ENCODE measurements around the gene FAM199X.

The FAM199X gene

DNA sequence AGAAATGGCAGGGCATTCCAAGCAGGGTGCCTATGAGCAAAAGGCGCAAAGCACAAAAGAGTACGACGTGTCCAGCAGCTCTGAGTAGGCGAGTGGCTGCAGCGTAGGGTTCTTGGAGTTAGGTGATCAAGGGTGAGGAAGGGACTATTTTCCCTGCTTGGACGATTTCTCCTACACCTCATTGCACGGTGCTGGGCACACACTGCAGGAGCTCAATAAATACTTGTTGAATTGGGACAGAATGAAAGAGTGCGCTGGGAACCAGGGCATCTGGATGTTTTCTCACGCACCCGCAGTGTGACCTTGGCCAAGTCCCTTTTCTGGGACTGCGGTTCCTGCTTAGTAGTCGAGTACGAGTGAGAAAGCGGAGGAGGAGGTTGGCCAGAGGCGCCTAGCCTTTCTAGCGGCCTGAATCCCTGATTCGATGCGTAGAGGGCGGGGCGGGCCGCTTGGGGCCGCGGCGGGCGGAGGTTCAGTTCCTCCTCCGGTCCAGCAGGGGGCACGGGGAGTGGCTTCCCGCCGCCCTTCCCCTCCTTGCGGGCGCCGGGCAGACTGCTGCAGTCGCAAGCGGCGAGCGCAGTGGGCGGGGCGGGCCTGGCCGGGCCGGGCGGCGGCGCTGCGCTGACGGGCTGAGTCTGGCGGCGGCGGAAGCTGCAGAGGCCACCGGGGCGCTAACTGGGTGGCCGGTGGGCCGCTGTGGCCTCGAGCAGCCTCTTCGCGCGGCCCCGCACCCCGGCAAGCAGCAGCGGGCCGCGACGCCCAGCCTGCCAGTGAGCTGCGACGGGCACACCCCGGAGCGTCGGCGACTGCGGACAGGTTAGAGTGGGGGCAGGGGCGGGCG lies at the start of gene FAM199X:
Gene FAM199X, plus strand, starts transcription at position 560 of the 841 bp plus-strand sequence. CDS start 333 bp downstream, outside the sequence.
- in situ Hi-C loops (cut with HindIII; ENCODE audit: low sequenced_read_pairs) = no loop called here
- DNase-seq (ENCODE audit: low read depth) = peak; percentile 60
- TF ChIP-seq, protein P1, sequence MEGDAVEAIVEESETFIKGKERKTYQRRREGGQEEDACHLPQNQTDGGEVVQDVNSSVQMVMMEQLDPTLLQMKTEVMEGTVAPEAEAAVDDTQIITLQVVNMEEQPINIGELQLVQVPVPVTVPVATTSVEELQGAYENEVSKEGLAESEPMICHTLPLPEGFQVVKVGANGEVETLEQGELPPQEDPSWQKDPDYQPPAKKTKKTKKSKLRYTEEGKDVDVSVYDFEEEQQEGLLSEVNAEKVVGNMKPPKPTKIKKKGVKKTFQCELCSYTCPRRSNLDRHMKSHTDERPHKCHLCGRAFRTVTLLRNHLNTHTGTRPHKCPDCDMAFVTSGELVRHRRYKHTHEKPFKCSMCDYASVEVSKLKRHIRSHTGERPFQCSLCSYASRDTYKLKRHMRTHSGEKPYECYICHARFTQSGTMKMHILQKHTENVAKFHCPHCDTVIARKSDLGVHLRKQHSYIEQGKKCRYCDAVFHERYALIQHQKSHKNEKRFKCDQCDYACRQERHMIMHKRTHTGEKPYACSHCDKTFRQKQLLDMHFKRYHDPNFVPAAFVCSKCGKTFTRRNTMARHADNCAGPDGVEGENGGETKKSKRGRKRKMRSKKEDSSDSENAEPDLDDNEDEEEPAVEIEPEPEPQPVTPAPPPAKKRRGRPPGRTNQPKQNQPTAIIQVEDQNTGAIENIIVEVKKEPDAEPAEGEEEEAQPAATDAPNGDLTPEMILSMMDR (IDR thresholded peaks at IDR 0.05; ENCODE audit: low read depth, low read length, missing control alignments) = peak; percentile 59
- peak within 1 kb of the TSS; percentile 62 for H3K4me3 ChIP-seq (ENCODE audit: low read depth, low read length)

DNA sequence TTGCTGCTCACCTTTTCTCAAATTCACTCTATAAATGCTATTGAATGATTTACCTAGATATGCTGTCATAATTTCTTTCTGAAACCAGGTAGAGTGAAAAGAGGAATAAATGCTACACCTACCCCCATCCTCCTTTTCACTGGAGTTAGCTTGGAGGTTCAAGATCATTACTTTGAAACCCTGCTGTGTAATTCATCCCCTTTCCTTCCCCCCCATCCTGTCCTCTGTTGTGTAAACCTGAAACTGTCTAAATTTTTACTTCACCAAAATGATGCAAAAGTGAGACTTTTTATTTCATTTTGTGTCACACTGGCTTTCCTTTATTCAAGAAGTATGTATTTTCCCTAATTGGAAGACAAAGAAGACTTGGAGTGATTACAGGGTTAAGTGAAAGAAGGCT lies 48.5 kb upstream of the FAM199X start:
- in situ Hi-C loops (cut with HindIII; ENCODE audit: low sequenced_read_pairs) = no loop called here
- DNase-seq (ENCODE audit: low read depth) = no peak
- no peak overlapping the region for H3K4me3 ChIP-seq (ENCODE audit: low read depth, low read length)
- TF ChIP-seq, protein P1 (IDR thresholded peaks at IDR 0.05; ENCODE audit: low read depth, low read length, missing control alignments) = no peak

DNA sequence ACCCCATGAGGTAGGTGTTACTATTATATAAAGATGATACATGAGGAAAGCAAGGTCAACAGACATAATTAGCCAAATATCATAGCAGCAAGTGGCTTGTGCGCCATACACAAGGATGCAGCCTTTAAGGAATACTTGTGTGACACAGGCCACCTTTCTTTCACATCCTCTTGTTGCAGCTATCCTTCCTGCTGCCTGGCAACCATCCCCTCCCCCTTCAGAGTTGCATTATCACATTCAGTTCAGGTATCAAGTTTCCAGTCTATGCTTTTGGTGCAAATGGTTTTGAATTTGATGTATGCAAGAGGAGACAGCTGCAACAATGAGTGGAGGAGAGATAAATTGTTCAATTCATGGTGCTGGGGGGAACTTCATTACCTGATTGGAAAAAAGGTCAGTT lies 47.5 kb upstream of the FAM199X start:
- no peak overlapping the region for H3K4me3 ChIP-seq (ENCODE audit: low read depth, low read length)
- no peak for DNase-seq (ENCODE audit: low read depth)
- in situ Hi-C loops (cut with HindIII; ENCODE audit: low sequenced_read_pairs) = no loop called here
- TF ChIP-seq, protein P1 (IDR thresholded peaks at IDR 0.05; ENCODE audit: low read depth, low read length, missing control alignments) = no peak

DNA sequence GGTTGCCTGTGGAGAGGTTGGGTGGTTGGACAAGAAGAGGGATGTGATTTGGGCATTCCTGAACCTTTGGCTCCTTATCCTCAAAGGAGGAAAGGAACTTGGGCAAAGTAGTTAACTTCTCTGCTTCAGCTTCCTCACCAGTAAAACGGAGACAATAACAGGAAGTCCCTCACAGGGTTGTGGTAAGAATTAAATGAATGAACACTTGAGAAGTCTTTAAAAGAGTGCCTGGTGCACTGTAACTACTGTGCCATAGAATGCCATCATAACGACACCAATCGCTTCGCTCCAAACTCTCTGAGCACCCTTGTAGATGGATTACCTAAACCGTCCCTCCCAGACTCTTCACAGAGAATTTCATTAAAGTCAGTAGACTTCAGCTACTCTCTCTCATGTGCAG lies 43.4 kb upstream of the FAM199X start:
- DNase-seq (ENCODE audit: low read depth) = no peak
- TF ChIP-seq, protein P1 (IDR thresholded peaks at IDR 0.05; ENCODE audit: low read depth, low read length, missing control alignments) = no peak
- in situ Hi-C loops (cut with HindIII; ENCODE audit: low sequenced_read_pairs) = no loop called here
- H3K4me3 ChIP-seq (ENCODE audit: low read depth, low read length) = no peak overlapping the region

DNA sequence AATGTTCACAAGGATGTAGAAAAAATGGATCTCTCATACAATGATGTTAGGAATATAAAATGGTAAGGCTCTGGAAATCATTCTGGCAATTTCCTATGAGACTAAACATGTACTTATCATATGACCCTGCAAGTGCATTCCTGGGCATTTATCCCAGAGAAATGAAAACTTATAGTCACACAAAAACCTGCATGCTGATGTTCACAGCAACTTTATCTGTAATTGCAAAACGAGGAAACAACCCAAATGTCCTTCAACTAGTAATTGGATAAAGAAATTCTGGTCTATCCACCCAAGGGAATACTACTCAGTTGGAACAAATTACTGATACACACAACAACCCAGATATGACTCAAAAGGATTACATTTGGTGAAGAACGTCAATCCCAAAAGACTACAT lies 39.4 kb upstream of the FAM199X start:
- DNase-seq (ENCODE audit: low read depth) = no peak
- H3K4me3 ChIP-seq (ENCODE audit: low read depth, low read length) = no peak overlapping the region
- TF ChIP-seq, protein P1 (IDR thresholded peaks at IDR 0.05; ENCODE audit: low read depth, low read length, missing control alignments) = no peak
- in situ Hi-C loops (cut with HindIII; ENCODE audit: low sequenced_read_pairs) = no loop called here

DNA sequence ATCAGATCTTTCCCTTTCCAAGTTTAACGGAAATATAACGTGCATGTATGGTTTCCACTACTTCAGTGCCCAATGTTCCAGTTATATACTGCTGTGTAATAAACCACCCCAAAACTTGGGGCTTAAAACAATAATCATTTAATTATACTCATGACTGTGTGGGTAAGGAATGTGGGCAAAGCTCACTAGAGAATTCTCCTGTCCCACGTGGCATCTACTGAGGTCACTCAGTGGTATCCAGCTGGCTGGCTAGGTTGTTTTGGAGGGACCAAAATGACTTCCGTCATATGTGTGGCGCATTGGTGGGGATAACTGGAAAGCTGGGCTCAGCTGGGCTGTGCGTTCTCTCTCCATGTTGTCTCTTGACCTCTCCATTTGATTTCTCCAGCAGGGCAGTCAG lies 35.4 kb upstream of the FAM199X start:
- H3K4me3 ChIP-seq (ENCODE audit: low read depth, low read length) = no peak overlapping the region
- DNase-seq (ENCODE audit: low read depth) = no peak
- in situ Hi-C loops (cut with HindIII; ENCODE audit: low sequenced_read_pairs) = no loop called here
- TF ChIP-seq, protein P1 (IDR thresholded peaks at IDR 0.05; ENCODE audit: low read depth, low read length, missing control alignments) = no peak
